ENCODE results near the gene LIN28A.

GRCh38 chr1:26376050-26376449, 34.6 kb upstream of the LIN28A start:
- TF ChIP-seq POU6F1 (CRISPR knock-in tag; IDR thresholded peaks at IDR 0.05; ENCODE audit: borderline replicate concordance, low read depth) (no peak), CSRNP3 (CRISPR knock-in tag; IDR thresholded peaks at IDR 0.05) (no peak), ZC3H10 (CRISPR knock-in tag; IDR thresholded peaks at IDR 0.05) (no peak), RARB (CRISPR knock-in tag; IDR thresholded peaks at IDR 0.05) (no peak), ZNF70 (CRISPR knock-in tag; IDR thresholded peaks at IDR 0.05) (no peak), PATZ1 (CRISPR knock-in tag; IDR thresholded peaks at IDR 0.05; ENCODE audit: borderline replicate concordance) (no peak), TCF4 (CRISPR knock-in tag; IDR thresholded peaks at IDR 0.05; ENCODE audit: borderline replicate concordance) (no peak), ZFP3 (CRISPR knock-in tag; IDR thresholded peaks at IDR 0.05) (no peak), ZNF8 (CRISPR knock-in tag; IDR thresholded peaks at IDR 0.05) (no peak), ZFP30 (CRISPR knock-in tag; IDR thresholded peaks at IDR 0.05) (no peak), ESRRG (CRISPR knock-in tag; IDR thresholded peaks at IDR 0.05) (no peak), CREB5 (CRISPR knock-in tag; IDR thresholded peaks at IDR 0.05; ENCODE audit: low read depth) (no peak)
